Stomach (tissue), 4 donors: ENCODE data around the gene L3MBTL4.

ENCODE experiments used
- CTCF ChIP-seq, 7 experiments: fragments of 450-650 bp in 4 of 7; fragments of 200-600 bp in 3 of 7; sonication (generic) in 3 of 7; IDR thresholded peaks; one replicate each; pipeline ENCODE4 v1.5.1; 2016 to 2019; ENCODE audit warnings: antibody characterized with exemption in 7 of 7, control low read depth in 2 of 7, mild to moderate bottlenecking in 1 of 7
- EP300 ChIP-seq: sonication (generic); formaldehyde crosslinking; IDR thresholded peaks from one replicate; pipeline ENCODE4 v1.6.1; 2017; ENCODE audit warnings: antibody characterized with exemption
- POLR2A ChIP-seq, 4 donors: fragments of 450-650 bp; IDR thresholded peaks; one replicate each; pipeline ENCODE4 v1.6.1; 2016; ENCODE audit warnings: antibody characterized with exemption in 4 of 4, control low read depth in 2 of 4, mild to moderate bottlenecking in 1 of 4, moderate library complexity in 1 of 4
- POLR2AphosphoS5 ChIP-seq, 3 donors: sonication (generic); formaldehyde crosslinking; IDR thresholded peaks; one replicate each; pipeline ENCODE4 v1.6.1; 2016; ENCODE audit warnings: antibody characterized with exemption in 3 of 3

- TF ChIP-seq EP300 (no peak), POLR2A (IDR thresholded peaks at IDR 0.05) (no peak), CTCF (IDR thresholded peaks at IDR 0.05) (no peak), POLR2AphosphoS5 (IDR thresholded peaks at IDR 0.05) (no peak)
Observed at GRCh38 chr18:6427286-6427685, 12.6 kb upstream of the L3MBTL4 start.
